NCI-H2029 (cell line): ENCODE data around the gene CCDC57.

Source experiments
- DNase-seq: peaks from one replicate; lab custom pipeline; 2025; lab: John Stamatoyannopoulos, UW

The CCDC57 gene

GRCh38 chr17:82061047-82061925 is 151.4 kb downstream of the CCDC57 start:
- DNase-seq = no peak

DNA sequence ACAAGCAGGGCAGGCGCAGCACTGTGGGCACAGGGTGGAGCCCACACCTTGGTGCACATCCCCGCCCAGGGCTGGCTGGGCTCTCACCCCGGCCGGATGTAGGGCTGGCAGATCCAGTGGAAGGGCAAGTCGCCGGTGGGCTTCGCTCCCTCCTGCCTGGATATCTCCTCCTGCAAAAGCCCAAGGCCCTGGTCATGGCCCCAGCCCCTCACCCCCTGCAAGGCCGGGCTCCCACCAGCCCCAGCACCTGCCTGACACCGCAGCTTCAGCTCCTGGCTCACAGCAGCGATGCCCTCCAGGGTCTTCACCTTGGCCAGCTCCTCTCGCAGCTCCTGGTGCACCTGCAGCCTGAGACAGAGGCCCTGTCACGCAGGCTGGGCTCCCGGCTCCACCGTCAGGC is 152.0 kb downstream of the CCDC57 start:
- DNase-seq = no peak

DNA sequence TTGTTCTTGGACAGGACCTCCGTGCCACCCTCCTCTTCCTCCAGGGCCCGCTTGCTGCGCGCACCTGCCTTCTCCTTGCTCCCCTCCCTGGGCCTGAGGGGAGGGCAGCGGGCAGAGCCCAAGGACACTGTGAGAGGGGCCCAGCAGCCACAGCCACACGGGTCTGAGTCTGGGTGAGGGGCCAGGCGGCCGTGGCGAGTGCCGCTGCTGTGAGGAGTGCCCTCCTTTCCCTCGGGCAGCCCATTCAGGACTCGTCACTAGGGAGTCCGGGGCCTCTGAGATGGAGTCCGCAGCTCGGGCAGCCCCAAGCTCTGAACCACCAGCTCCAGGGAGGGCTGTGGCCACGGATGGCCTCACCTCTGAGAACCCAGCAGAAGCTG is 152.7 kb downstream of the CCDC57 start:
- no peak for DNase-seq

DNA sequence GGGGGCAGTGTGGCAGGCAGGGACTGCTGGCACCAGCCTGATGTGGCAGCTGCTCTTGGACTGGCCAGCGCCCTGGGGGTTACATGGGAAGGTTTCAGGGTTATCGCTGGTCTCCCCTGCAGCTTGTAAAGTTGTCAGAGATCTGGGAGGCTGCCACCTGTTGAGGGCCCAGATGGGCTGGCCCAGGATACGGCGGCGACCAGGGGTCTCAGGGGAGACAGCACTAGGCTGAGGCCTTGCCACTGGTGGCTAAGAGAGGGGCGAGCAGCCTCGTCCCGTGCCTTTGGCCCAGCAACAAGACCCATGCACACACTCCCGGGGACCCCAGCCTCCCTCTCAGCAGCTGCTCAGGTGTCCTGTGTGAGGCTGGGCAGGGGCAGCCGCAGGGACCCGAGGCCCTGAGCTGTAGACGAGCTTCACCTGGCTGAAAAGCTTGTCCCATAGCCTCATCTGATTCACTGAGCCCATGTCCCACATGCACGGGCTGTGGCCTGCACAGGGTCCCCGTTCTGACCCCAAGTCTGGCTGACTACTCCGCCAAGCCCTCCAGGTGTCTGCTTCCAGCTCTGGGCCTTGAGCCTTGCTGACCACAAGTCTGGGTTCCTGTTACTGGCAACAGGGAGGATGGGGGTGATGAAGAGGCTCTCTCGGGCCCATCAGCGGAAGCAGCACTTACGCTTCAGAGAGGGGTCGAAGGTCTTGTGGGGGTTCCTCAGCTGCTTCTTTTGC is 153.2 kb downstream of the CCDC57 start:
- no peak for DNase-seq

DNA sequence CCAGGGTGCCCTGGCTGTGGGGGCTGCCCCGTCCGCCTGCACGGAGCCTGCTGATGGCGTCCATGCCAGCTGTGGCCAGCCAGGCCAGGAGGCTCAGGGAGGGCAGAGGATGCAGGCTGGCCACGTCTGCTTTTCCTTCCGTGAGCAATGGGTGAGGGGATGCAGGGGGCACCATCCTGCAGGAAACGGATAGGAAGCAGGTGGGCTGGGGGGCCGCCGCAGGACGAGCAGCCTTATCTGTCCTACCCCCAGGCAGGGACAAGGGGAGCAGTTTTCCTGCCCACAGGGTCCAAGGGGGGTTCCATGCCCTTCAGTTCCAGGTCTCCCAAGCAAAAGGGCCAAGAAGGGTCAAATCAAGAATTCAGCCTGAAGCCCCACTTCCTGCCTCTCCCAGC is 153.8 kb downstream of the CCDC57 start:
- DNase-seq = no peak

- DNase-seq = no peak
Measured at GRCh38 chr17:82058230-82058854, 154.3 kb downstream of the CCDC57 start.

- DNase-seq = no peak
Measured at GRCh38 chr17:82056729-82057621, 155.7 kb downstream of the CCDC57 start.

DNA sequence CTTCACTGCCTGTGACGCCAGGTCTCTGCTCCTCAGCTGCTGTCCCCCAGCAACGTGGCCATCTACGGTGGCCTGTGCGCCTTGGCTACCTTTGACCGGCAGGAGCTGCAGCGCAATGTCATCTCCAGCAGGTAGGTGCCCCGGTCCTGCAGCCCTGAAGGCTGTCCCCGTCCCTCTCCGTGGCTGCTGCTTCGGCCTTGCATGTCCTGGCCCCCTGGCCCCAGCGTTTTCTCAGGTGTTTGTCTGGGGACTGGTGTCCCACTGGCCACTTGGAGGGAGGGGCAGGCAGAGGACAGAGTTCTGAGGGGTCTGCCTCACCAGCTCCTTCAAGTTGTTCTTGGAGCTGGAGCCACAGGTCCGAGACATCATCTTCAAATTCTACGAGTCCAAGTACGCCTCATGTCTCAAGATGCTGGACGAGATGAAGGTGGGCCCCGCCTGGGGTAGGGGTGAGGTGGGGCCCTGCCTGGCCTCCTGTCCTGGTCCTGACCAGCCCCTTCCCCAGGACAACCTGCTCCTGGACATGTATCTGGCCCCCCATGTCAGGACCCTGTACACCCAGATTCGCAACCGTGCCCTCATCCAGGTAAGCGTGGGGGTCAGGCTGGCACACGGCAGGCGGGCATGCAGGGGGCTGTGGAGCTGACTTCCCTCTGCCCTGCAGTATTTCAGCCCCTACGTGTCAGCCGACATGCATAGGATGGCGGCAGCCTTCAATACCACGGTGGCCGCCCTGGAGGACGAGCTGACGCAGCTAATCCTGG is 156.5 kb downstream of the CCDC57 start:
- DNase-seq = no peak

GRCh38 chr17:82055023-82055964 is 157.3 kb downstream of the CCDC57 start:
- no peak for DNase-seq

DNA sequence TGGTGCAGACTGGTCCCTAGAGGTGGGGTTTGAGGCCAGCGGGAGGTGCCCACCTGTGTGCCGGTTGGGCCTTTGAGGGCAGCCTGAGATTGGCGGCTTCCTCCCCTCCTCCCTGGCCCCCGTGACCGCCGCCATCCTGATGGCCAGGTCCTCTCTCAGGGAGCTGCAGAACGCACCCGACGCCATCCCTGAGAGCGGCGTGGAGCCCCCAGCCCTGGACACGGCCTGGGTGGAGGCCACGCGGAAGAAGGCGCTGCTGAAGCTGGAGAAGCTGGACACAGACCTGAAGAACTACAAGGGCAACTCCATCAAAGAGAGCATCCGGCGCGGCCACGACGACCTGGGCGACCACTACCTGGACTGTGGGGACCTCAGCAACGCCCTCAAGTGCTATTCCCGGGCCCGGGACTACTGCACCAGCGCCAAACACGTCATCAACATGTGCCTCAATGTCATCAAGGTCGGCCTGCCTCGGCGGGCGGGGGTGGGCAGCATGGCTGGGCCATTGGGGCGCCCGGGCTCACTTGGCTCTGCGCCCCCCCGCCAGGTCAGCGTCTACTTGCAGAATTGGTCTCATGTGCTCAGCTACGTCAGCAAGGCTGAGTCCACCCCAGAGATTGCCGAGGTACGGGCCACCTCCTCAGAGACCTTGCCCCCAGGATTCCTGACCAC is 158.2 kb downstream of the CCDC57 start:
- DNase-seq = no peak

DNA sequence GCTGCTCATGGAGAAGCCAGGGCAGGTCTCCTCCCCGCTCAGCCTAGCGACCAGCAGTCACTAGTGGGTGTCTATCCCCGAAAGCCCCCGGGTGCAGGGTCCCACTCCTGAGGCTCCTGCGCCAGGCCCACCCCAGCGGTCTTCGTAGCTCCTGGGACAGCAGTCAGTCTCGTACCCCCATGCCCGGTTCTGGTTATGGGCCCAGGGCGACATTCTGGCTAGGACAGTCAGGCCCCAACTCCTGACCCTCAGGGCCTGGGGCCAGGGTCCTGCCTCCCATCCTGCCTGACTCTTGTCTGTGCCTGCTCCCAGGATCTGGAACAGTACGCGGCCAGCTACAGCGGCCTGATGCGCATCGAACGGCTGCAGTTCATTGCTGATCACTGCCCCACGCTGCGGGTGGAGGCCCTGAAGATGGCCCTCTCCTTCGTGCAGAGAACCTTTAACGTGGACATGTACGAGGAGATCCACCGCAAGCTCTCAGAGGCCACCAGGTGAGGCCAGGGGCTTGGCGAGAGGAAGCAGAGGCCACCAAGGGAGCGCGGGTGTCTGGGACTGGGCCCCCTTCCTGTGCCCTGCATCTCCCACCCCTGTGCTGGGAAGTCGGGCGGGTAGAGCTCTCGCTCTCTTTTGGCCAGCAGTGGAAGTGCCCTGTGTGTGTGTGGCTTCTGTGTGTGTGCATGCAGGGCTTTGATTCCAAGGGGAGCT is 158.9 kb downstream of the CCDC57 start:
- DNase-seq = no peak

GRCh38 chr17:82053130-82053529 is 159.5 kb downstream of the CCDC57 start:
- no peak for DNase-seq

DNA sequence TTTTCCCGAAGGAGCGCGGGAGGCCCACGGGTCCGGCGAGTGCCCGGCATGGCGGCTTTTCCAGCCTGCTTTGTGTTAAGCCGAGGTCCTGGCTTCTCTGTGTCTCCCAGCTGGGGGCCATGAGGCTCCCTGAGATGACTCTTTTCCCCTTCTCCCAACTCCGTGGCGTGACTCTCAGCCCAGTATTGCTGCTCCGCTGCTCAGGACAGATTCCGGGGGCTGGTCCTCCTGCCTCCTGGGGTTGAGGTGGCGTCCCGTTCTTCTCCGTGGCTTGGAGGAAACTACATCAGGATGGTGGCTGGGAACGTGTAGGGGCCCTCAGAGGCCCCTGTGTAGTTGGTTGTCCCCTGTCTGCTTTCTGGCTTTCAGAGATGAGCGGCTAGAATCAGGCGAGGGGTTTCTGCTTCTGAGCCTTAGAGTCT is 160.0 kb downstream of the CCDC57 start:
- no peak for DNase-seq

DNA sequence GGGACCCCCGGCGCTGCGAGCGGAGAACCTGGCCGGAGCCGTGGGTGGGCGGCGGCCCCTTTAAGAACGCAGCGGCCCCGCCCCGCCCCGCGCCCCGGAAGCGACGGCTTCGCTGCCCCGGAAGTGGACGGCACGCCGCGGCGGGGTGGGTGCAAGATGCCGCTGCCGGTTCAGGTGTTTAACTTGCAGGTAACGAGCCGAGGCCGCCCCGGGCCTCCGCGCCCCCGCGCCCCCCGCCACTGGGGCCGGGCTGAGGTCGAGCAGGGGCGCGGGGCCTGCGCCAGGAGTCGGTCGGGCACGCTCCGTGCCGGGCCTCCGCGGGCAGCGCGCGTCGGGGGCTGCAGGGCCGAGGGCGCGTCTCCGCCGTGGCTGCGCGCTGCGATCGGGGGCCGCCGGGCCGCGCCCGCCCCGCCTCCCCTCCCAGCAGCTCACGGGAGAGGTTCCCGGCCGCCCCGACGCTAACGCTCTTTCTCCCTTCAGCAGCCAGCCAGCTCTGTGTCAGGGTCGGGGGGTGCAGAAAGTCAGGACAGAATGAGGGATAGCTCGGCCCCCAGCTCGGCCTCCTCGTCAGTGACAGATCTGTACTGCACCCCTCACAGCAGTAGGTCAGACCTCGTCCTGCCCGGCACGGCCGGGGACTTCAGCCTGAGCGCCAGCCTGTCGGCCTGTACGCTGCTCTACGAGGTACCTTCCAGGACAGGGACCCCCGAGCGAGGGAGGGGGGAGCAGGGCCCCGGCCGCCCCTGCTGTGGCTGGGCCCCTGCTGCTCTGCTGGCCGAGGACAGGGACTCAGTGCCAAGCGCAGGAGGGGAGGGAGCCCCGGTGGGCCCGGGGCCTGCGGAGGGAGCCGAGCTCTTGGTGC is 160.6 kb downstream of the CCDC57 start, which contains the start of the genes GPS1 and RFNG:
GPS1 (plus strand) TSS at position 123 of the 862 bp plus-strand sequence; CDS start at position 157, 34 bp downstream.
RFNG (minus strand) TSS at position 36 of the 862 bp plus-strand sequence. CDS start 45 bp downstream, outside the sequence.
- DNase-seq = peak; percentile 23
